Left ventricle myocardium inferior (tissue), 1 donor: ENCODE data around the gene CDH5. TPM values are rescaled to one million over a fixed set of nuclear protein-coding genes. Genes with fewer than 3 reads are reported as not detected.

Experiments used
- DNase-seq: peaks from one replicate; pipeline ENCODE4 v3.0.0-alpha.2; 2020
- H3K27ac ChIP-seq: fragments of 200-600 bp; replicated peaks from 2 replicates; pipeline ENCODE4 v1.8.0; 2021
- H3K27me3 ChIP-seq: fragments of 200-600 bp; 2 replicates; pipeline ENCODE4 v1.8.0; 2021; ENCODE audit warnings: low read depth
- H3K36me3 ChIP-seq: fragments of 200-600 bp; 2 replicates; pipeline ENCODE4 v1.8.0; 2021
- H3K4me1 ChIP-seq: fragments of 200-600 bp; 2 replicates; pipeline ENCODE4 v1.8.0; 2021
- H3K4me3 ChIP-seq: fragments of 200-600 bp; 2 replicates; pipeline ENCODE4 v1.8.0; 2021; ENCODE audit warnings: mild to moderate bottlenecking, moderate library complexity
- H3K9me3 ChIP-seq: fragments of 200-600 bp; replicated peaks from 2 replicates; pipeline ENCODE4 v1.8.0; 2021
- CTCF ChIP-seq: fragments of 200-600 bp; IDR thresholded peaks from 2 replicates; pipeline ENCODE4 v1.8.0; 2021; ENCODE audit warnings: antibody characterized with exemption, mild to moderate bottlenecking, borderline replicate concordance
- intact Hi-C: fragments of 100-400 bp; cut with micrococcal nuclease; formaldehyde crosslinking; loops from one replicate; pipeline ENCODE4 v1.11.0; 2022
- total RNA-seq: library from RNA; stranded (reverse); fragmentation: NEBNext Ultra II Directional; extraction: Animal tissue kit (Norgen Biotek cat#: 25700); gene quantifications from one replicate; pipeline ENCODE4 v1.2.1, GENCODE V29; 2021
- donor health status: DM: no; HTN: yes; CAD: no; lungs with severe emphysema.

CDH5 gene
- total RNA-seq, 1 donor from 2014 or later, result 47.1 TPM

- Histone ChIP-seq H3K9me3 (peaks cover 23% of the 10 kb centered on the region), H3K27ac (no peak overlapping the region), H3K36me3 (no peaks in the 10 kb centered on the region), H3K4me3 (no peak overlapping the region), H3K27me3 (no peaks in the 10 kb centered on the region), H3K4me1 (no peaks in the 10 kb centered on the region)
- TF ChIP-seq CTCF, result no peak
- DNase-seq, result no peak
- intact Hi-C loops, result no loop called here
These were observed 50.6 kb downstream of the CDH5 start for GRCh38 chr16:66416939-66417700.

DNA sequence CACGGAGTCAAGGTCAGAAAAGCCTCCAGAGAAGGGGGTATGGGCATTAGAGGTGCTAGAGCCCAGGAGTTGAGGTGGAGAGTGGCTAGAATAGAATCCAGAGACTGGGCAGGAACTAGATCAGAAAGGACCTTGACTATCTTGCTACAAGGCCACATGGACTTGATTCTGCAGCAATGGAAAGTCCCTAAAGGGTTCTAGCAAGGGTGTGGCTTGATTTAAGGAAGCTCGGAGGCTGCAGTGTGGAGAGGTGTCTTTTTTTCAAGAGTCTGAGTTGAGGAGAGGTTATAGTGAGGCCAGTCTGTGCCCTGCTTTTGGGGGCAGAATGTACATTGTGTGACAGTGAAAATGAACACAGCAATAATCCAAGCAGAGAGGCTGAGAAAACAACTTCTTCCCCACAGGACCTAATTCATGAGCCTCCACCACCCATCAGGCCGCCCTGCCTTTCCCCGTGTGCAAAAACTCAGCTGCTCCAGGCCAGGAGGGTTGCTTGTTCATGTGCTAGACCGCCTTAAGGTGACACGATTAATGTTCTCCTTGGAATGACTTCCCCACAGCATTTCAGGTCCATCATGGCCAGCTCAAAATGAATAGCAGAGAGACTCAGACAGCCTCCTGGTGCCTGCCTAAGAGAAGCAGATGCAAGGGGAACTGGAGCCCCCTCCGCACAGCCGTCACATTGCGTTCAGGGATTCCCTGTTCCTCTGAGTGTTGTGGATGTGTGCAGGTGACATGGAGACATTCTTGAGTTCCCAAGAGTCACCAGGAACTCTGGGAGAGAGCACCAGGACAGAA lies 51.9 kb downstream of the CDH5 start:
- Histone ChIP-seq H3K27ac (no peak overlapping the region), H3K4me1 (no peaks in the 10 kb centered on the region), H3K9me3 (peaks cover 11% of the 10 kb centered on the region), H3K27me3 (no peaks in the 10 kb centered on the region), H3K4me3 (no peak overlapping the region), H3K36me3 (no peaks in the 10 kb centered on the region)
- no peak for TF ChIP-seq CTCF
- no peak for DNase-seq
- intact Hi-C loops, result no loop called here

- H3K9me3 ChIP-seq, result peaks cover 11% of the 10 kb centered on the region
- H3K4me3 ChIP-seq, result no peak overlapping the region
- no peak overlapping the region for H3K27ac ChIP-seq
- H3K36me3 ChIP-seq, result no peaks in the 10 kb centered on the region
- no peak for TF ChIP-seq CTCF
- intact Hi-C loops, result no loop called here
- no peaks in the 10 kb centered on the region for H3K4me1 ChIP-seq
- no peak for DNase-seq
- no peaks in the 10 kb centered on the region for H3K27me3 ChIP-seq
These were observed 53.0 kb downstream of the CDH5 start for GRCh38 chr16:66419527-66419926.

DNA sequence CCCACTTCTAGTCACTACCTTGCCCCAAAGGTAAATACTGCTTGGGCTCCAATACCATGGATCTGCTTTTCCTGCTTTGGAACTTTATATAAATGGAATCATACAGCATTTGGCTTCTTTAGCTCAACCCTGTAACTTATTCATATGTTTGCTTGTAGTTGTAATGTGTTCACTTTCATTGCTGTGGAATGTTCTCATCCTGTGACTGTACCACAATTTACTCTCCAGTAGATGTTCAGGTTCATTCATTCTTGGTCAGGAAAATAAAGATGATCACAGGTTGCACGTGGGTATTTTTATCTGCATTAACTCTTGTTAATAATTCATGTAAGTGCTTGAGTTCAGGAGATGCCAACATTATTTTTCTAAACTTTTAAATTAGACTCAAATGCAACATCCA lies 53.9 kb downstream of the CDH5 start:
- Histone ChIP-seq H3K4me3 (no peak overlapping the region), H3K4me1 (no peaks in the 10 kb centered on the region), H3K27ac (no peak overlapping the region), H3K9me3 (peaks cover 11% of the 10 kb centered on the region), H3K27me3 (peaks cover 3% of the 10 kb centered on the region), H3K36me3 (no peaks in the 10 kb centered on the region)
- no peak for TF ChIP-seq CTCF
- intact Hi-C loops, result no loop called here
- no peak for DNase-seq

- Histone ChIP-seq H3K4me3 (no peak overlapping the region), H3K27me3 (peaks cover 16% of the 10 kb centered on the region), H3K36me3 (no peaks in the 10 kb centered on the region), H3K4me1 (peaks cover 9% of the 10 kb centered on the region), H3K27ac (no peak overlapping the region), H3K9me3 (peaks cover 8% of the 10 kb centered on the region)
- intact Hi-C loops, result no loop called here
- TF ChIP-seq CTCF, result no peak
- no peak for DNase-seq
These were observed 55.4 kb downstream of the CDH5 start for GRCh38 chr16:66421891-66422290.
